Measurements from ENCODE around the gene ERCC1. TPM values are rescaled to one million over a fixed set of nuclear protein-coding genes. Genes with fewer than 3 reads are reported as not detected.

ERCC1 gene
- total RNA-seq, 1 experiment from 2014 or later = 103 TPM

DNA sequence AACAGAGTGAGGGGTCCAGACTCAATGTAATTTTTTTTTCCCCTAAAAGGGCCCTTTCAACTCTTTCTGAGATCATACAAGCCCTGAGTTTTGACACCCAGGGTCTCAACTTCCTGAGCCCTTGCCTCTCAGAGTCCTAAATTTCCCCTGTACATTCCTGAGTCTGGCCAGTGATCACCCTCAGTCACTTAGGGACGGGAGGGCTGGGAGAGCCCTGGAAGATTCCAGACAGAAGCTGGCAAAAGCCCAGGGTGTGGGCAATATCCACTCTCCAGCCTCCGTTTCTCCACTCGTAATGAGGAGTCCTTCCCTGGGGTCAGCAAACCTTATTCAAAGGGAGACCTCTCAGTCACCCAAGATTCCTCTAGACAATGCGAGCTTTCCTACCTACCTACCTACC is 20.4 kb downstream of the ERCC1 start:
- ATAC-seq = no peak
- TF ChIP-seq SRF (IDR thresholded peaks at IDR 0.05; ENCODE audit: low read depth) = no peak
- no peak for TF ChIP-seq ZFX (IDR thresholded peaks at IDR 0.05)
- TF ChIP-seq SIN3A (IDR thresholded peaks at IDR 0.05; ENCODE audit: low read depth) = no peak
- TF ChIP-seq CBX3 (IDR thresholded peaks at IDR 0.05; ENCODE audit: low read depth) = no peak
- TF ChIP-seq, protein P1, sequence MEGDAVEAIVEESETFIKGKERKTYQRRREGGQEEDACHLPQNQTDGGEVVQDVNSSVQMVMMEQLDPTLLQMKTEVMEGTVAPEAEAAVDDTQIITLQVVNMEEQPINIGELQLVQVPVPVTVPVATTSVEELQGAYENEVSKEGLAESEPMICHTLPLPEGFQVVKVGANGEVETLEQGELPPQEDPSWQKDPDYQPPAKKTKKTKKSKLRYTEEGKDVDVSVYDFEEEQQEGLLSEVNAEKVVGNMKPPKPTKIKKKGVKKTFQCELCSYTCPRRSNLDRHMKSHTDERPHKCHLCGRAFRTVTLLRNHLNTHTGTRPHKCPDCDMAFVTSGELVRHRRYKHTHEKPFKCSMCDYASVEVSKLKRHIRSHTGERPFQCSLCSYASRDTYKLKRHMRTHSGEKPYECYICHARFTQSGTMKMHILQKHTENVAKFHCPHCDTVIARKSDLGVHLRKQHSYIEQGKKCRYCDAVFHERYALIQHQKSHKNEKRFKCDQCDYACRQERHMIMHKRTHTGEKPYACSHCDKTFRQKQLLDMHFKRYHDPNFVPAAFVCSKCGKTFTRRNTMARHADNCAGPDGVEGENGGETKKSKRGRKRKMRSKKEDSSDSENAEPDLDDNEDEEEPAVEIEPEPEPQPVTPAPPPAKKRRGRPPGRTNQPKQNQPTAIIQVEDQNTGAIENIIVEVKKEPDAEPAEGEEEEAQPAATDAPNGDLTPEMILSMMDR (IDR thresholded peaks at IDR 0.05 in 2 of 3, conservative IDR thresholded peaks at IDR 0.05 in 1 of 3; ENCODE audit: borderline replicate concordance in 1 of 3, insufficient read depth in 1 of 3, low read depth in 2 of 3, low read length in 2 of 3) = no peak
- TF ChIP-seq, protein P2, sequence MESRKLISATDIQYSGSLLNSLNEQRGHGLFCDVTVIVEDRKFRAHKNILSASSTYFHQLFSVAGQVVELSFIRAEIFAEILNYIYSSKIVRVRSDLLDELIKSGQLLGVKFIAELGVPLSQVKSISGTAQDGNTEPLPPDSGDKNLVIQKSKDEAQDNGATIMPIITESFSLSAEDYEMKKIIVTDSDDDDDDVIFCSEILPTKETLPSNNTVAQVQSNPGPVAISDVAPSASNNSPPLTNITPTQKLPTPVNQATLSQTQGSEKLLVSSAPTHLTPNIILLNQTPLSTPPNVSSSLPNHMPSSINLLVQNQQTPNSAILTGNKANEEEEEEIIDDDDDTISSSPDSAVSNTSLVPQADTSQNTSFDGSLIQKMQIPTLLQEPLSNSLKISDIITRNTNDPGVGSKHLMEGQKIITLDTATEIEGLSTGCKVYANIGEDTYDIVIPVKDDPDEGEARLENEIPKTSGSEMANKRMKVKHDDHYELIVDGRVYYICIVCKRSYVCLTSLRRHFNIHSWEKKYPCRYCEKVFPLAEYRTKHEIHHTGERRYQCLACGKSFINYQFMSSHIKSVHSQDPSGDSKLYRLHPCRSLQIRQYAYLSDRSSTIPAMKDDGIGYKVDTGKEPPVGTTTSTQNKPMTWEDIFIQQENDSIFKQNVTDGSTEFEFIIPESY (IDR thresholded peaks at IDR 0.05; ENCODE audit: extremely low read depth, insufficient replicate concordance, low read length) = no peak
- no peak for TF ChIP-seq POLR2A (IDR thresholded peaks at IDR 0.05; ENCODE audit: borderline replicate concordance, extremely low read depth, insufficient read depth, insufficient read length)
- TF ChIP-seq JUND (IDR thresholded peaks at IDR 0.05) = no peak
- TF ChIP-seq, protein P3, sequence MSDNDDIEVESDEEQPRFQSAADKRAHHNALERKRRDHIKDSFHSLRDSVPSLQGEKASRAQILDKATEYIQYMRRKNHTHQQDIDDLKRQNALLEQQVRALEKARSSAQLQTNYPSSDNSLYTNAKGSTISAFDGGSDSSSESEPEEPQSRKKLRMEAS (IDR thresholded peaks at IDR 0.05) = no peak
- no peak for TF ChIP-seq EZH2phosphoT487 (IDR thresholded peaks at IDR 0.05; ENCODE audit: borderline replicate concordance)
- no peak for TF ChIP-seq SP1 (IDR thresholded peaks at IDR 0.05; ENCODE audit: low read depth)
- no peak for TF ChIP-seq FOSL1 (IDR thresholded peaks at IDR 0.05; ENCODE audit: low read depth)
- TF ChIP-seq EGR1 (IDR thresholded peaks at IDR 0.05; ENCODE audit: low read depth) = no peak
- no peak for TF ChIP-seq EZH2 (IDR thresholded peaks at IDR 0.05)
- TF ChIP-seq CEBPB (IDR thresholded peaks at IDR 0.05; ENCODE audit: low read depth) = no peak
- no peak for TF ChIP-seq TCF7L2 (IDR thresholded peaks at IDR 0.05; ENCODE audit: borderline replicate concordance, extremely low read depth, insufficient read depth, insufficient read length)
- no peak for TF ChIP-seq RAD21 (IDR thresholded peaks at IDR 0.05; ENCODE audit: low read depth)
- TF ChIP-seq ZNF274 (IDR thresholded peaks at IDR 0.05; ENCODE audit: low read depth, low read length) = no peak
- TF ChIP-seq, protein P4, sequence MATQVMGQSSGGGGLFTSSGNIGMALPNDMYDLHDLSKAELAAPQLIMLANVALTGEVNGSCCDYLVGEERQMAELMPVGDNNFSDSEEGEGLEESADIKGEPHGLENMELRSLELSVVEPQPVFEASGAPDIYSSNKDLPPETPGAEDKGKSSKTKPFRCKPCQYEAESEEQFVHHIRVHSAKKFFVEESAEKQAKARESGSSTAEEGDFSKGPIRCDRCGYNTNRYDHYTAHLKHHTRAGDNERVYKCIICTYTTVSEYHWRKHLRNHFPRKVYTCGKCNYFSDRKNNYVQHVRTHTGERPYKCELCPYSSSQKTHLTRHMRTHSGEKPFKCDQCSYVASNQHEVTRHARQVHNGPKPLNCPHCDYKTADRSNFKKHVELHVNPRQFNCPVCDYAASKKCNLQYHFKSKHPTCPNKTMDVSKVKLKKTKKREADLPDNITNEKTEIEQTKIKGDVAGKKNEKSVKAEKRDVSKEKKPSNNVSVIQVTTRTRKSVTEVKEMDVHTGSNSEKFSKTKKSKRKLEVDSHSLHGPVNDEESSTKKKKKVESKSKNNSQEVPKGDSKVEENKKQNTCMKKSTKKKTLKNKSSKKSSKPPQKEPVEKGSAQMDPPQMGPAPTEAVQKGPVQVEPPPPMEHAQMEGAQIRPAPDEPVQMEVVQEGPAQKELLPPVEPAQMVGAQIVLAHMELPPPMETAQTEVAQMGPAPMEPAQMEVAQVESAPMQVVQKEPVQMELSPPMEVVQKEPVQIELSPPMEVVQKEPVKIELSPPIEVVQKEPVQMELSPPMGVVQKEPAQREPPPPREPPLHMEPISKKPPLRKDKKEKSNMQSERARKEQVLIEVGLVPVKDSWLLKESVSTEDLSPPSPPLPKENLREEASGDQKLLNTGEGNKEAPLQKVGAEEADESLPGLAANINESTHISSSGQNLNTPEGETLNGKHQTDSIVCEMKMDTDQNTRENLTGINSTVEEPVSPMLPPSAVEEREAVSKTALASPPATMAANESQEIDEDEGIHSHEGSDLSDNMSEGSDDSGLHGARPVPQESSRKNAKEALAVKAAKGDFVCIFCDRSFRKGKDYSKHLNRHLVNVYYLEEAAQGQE (IDR thresholded peaks at IDR 0.05; ENCODE audit: low read depth) = no peak
- no peak for TF ChIP-seq YY1 (IDR thresholded peaks at IDR 0.05; ENCODE audit: extremely low read depth, insufficient replicate concordance, low read depth, low read length)
- peak overlapping the region; percentile 87 for H3K27ac ChIP-seq (ENCODE audit: low read depth, low read length)

More for the DNA sequence above, 20.4 kb downstream of the ERCC1 start:
- DNase-seq (ENCODE audit: low read depth, low spot score) = no peak
- Histone ChIP-seq H2AFZ (ENCODE audit: low read depth, low read length, poor library complexity, severe bottlenecking) (no peak overlapping the region), H3K4me2 (ENCODE audit: low read length) (peak overlapping the region; percentile 78), H4K20me1 (ENCODE audit: insufficient read depth) (no peaks in the 10 kb centered on the region), H3K4me1 (ENCODE audit: control insufficient read depth in 1 of 2, insufficient read depth in 2 of 2, low read length in 2 of 2) (peaks cover 27 to 61% of the 10 kb centered on the region in 2 experiments), H3K9me2 (ENCODE audit: insufficient read depth) (no peaks in the 10 kb centered on the region), H3K9ac (ENCODE audit: low read length) (peak overlapping the region; percentile 79), H3K9me3 (ENCODE audit: control insufficient read depth in 1 of 2, insufficient read depth in 1 of 2, low read depth in 1 of 2, low read length in 2 of 2) (no peaks in the 10 kb centered on the region), H3K27me3 (ENCODE audit: insufficient read depth, low read length) (no peaks in the 10 kb centered on the region), H3K36me3 (ENCODE audit: control insufficient read depth in 1 of 2, insufficient read depth in 2 of 2, low read length in 2 of 2) (peaks cover 0 to 3% of the 10 kb centered on the region in 2 experiments; a peak in 1 of 4 replicates), H3K79me2 (ENCODE audit: insufficient read depth, low read length) (peaks cover 69% of the 10 kb centered on the region), H3K4me3 (replicated peaks in 1 of 2; ENCODE audit: low read depth in 1 of 2, low read length in 2 of 2) (peak overlapping the region; percentile 83 to 99)
- POLR2A ChIA-PET = interaction anchor here (0.8 to 3.1 kb wide), 6 partner anchors 10 to 238 kb away, joined by 3 to 16 read pairs (median 6); partner anchors contain the start of gene FOSB
- no TSS peak for BruUV-seq (replicated peaks)
- CTCF ChIA-PET = interaction anchor here (0.8 to 2.7 kb wide), 7 partner anchors 9 to 239 kb away, joined by 3 to 42 read pairs (median 9); no protein-coding TSS in a partner anchor
- intact Hi-C loops (cut with micrococcal nuclease) = no loop called here
- RAD21 ChIA-PET (ENCODE audit: low non-redundant PET in 1 of 2, low total read pairs in 2 of 2, uncharacterized antibody in 2 of 2, unreplicated experiment in 2 of 2) = interaction anchor here in 1 of 2 experiments (1.2 to 2.1 kb wide), 2 partner anchors 75 to 76 kb away, joined by 3 to 6 read pairs; no protein-coding TSS in a partner anchor
